ENCODE data around the gene ANKFN1. TPM values are rescaled to one million over a fixed set of nuclear protein-coding genes. Genes with fewer than 3 reads are reported as not detected.

Gene ANKFN1
- total and polyA plus RNA-seq, 10 of the 15 experiments (the other 5 are each of a cell fraction or from before 2014, with no cell fraction given) = 0.19 TPM; not detected in 9

DNA sequence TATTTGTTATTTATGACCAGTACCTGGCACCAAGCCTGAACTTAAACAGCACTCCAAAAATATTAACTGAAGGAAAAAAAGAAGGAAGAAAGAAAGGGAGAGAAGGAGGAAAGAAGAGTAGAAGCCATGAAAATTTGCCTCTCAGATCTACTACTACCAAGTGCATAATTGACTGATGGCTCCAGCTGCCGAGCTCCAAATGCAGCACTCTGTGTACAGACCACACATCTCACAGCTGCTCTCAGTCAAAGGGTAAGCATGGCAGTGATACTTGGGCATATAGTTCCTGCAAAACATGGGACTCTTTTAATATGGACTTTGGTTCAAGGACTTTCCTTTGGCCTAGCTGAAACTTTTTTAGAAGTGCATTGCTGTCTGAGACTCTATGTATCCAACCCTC is 396.2 kb downstream of the ANKFN1 start:
- in situ Hi-C loops (cut with MboI) = no loop called here
- Histone ChIP-seq H3K27ac (ENCODE audit: control insufficient read depth, insufficient read depth) (no peak overlapping the region), H3K36me3 (ENCODE audit: control insufficient read depth in 2 of 2, insufficient read depth in 2 of 2, low read length in 1 of 2) (no peaks in the 10 kb centered on the region), H3K27me3 (replicated peaks in 1 of 2; ENCODE audit: control insufficient read depth in 2 of 2, insufficient read depth in 2 of 2, low read length in 1 of 2) (no peaks in the 10 kb centered on the region; a peak in 1 of 4 replicates), H4K20me1 (ENCODE audit: control insufficient read depth, insufficient read depth) (no peaks in the 10 kb centered on the region), H3K79me2 (ENCODE audit: control insufficient read depth, insufficient read depth, low read length) (no peaks in the 10 kb centered on the region), H3K4me3 (no peak overlapping the region), H3K9me3 (replicated peaks; ENCODE audit: control insufficient read depth, insufficient read depth, low read length) (peaks cover 3% of the 10 kb centered on the region; the same call in 1 of the 3 replicates), H3K9ac (ENCODE audit: control insufficient read depth, insufficient read depth, low read length) (no peak overlapping the region), H3K4me1 (ENCODE audit: control insufficient read depth, insufficient read depth, low read length) (no peaks in the 10 kb centered on the region), H2AFZ (ENCODE audit: control insufficient read depth, low read depth, low read length) (no peak overlapping the region), H3K4me2 (ENCODE audit: control insufficient read depth, insufficient read depth) (no peak overlapping the region)
- SMC1A ChIA-PET (ENCODE audit: uncharacterized antibody, unreplicated experiment) = no interaction called here
- 0% methylated on average over 1 of the region's 1 CpG for WGBS (ENCODE audit: insufficient coverage, insufficient replicate concordance, low lambda C conversion rate, missing lambda C conversion rate)
- BruUV-seq (replicated peaks) = no TSS peak
- POLR2A ChIA-PET = interaction anchor here (0.6 kb wide), 1 partner anchor 13 kb away, joined by 3 read pairs; no protein-coding TSS in a partner anchor
- TF ChIP-seq, protein P1, sequence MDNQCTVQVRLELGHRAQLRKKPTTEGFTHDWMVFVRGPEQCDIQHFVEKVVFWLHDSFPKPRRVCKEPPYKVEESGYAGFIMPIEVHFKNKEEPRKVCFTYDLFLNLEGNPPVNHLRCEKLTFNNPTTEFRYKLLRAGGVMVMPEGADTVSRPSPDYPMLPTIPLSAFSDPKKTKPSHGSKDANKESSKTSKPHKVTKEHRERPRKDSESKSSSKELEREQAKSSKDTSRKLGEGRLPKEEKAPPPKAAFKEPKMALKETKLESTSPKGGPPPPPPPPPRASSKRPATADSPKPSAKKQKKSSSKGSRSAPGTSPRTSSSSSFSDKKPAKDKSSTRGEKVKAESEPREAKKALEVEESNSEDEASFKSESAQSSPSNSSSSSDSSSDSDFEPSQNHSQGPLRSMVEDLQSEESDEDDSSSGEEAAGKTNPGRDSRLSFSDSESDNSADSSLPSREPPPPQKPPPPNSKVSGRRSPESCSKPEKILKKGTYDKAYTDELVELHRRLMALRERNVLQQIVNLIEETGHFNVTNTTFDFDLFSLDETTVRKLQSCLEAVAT (IDR thresholded peaks at IDR 0.05) = no peak
- TF ChIP-seq, protein P2, sequence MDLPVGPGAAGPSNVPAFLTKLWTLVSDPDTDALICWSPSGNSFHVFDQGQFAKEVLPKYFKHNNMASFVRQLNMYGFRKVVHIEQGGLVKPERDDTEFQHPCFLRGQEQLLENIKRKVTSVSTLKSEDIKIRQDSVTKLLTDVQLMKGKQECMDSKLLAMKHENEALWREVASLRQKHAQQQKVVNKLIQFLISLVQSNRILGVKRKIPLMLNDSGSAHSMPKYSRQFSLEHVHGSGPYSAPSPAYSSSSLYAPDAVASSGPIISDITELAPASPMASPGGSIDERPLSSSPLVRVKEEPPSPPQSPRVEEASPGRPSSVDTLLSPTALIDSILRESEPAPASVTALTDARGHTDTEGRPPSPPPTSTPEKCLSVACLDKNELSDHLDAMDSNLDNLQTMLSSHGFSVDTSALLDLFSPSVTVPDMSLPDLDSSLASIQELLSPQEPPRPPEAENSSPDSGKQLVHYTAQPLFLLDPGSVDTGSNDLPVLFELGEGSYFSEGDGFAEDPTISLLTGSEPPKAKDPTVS (IDR thresholded peaks at IDR 0.05; ENCODE audit: low read depth, low read length) = no peak
- TF ChIP-seq HDGF (IDR thresholded peaks at IDR 0.05) (no peak), EP300 (IDR thresholded peaks at IDR 0.05; ENCODE audit: borderline replicate concordance in 1 of 2, control insufficient read depth in 1 of 2, low read depth in 2 of 2, low read length in 2 of 2) (no peak)
- CTCF ChIA-PET = no interaction called here
- ATAC-seq (no peak), FAIRE-seq (no peak), DNase-seq (ENCODE audit: low read depth, low spot score) (no peak)
- intact Hi-C loops (cut with micrococcal nuclease; ENCODE audit: unreplicated experiment) = no loop called here
- RAD21 ChIA-PET (ENCODE audit: unreplicated experiment) = no interaction called here
